ENCODE results near the gene KRTAP13-1. TPM values are rescaled to one million over a fixed set of nuclear protein-coding genes. Genes with fewer than 3 reads are reported as not detected.

Gene KRTAP13-1
- total RNA-seq, 1 donor from 2014 or later, result not detected

- intact Hi-C loops (cut with DNase I), result loop anchor here (5.0 to 10.0 kb wide), 2 partner anchors 288 to 641 kb away; no protein-coding TSS in a partner anchor
- no peak for DNase-seq (ENCODE audit: low spot score)
Observed at GRCh38 chr21:30444204-30444603, 48.4 kb downstream of the KRTAP13-1 start.

Small RNA genes lying within 50 kb of the gene (microRNA-seq; reads per million reads assigned to microRNA genes)
- not detected for gene MIR4327

Other genes with a start within 250 kb of the KRTAP13-1 start
- gene CLDN17, start 229.2 kb upstream of the KRTAP13-1 start, total RNA-seq, result not detected
- gene CLDN8, start 179.9 kb upstream of the KRTAP13-1 start, total RNA-seq, result not detected
- gene KRTAP24-1, start 113.1 kb upstream of the KRTAP13-1 start, total RNA-seq, result not detected
- not detected for gene KRTAP25-1, start 106.5 kb upstream of the KRTAP13-1 start, total RNA-seq
- gene KRTAP26-1, start 75.7 kb upstream of the KRTAP13-1 start, total RNA-seq, result not detected
- not detected for gene KRTAP27-1, start 58.3 kb upstream of the KRTAP13-1 start, total RNA-seq
- gene KRTAP23-1, start 47.4 kb upstream of the KRTAP13-1 start, total RNA-seq, result not detected
- not detected for gene KRTAP13-2, start 23.8 kb upstream of the KRTAP13-1 start, total RNA-seq
- gene KRTAP13-3, start 29.9 kb downstream of the KRTAP13-1 start, total RNA-seq, result not detected
- gene KRTAP13-4, start 34.2 kb downstream of the KRTAP13-1 start, total RNA-seq, result not detected
- gene KRTAP15-1, start 44.2 kb downstream of the KRTAP13-1 start, total RNA-seq, result not detected
- gene KRTAP19-1, start 84.3 kb downstream of the KRTAP13-1 start, total RNA-seq, result not detected
- gene KRTAP19-2, start 91.4 kb downstream of the KRTAP13-1 start, total RNA-seq, result not detected
- not detected for gene KRTAP19-3, start 96.0 kb downstream of the KRTAP13-1 start, total RNA-seq
- gene KRTAP19-4, start 101.1 kb downstream of the KRTAP13-1 start, total RNA-seq, result not detected
- not detected for gene KRTAP19-5, start 106.1 kb downstream of the KRTAP13-1 start, total RNA-seq
- gene KRTAP19-6, start 145.8 kb downstream of the KRTAP13-1 start, total RNA-seq, result not detected
- not detected for gene KRTAP19-7, start 165.3 kb downstream of the KRTAP13-1 start, total RNA-seq
- gene KRTAP22-2, start 194.4 kb downstream of the KRTAP13-1 start, total RNA-seq, result not detected
- gene KRTAP6-3, start 196.4 kb downstream of the KRTAP13-1 start, total RNA-seq, result not detected
- gene KRTAP6-2, start 202.9 kb downstream of the KRTAP13-1 start, total RNA-seq, result not detected
- gene KRTAP22-1, start 205.1 kb downstream of the KRTAP13-1 start, total RNA-seq, result not detected
- not detected for gene KRTAP6-1, start 217.9 kb downstream of the KRTAP13-1 start, total RNA-seq
- gene KRTAP20-1, start 220.4 kb downstream of the KRTAP13-1 start, total RNA-seq, result not detected
- gene KRTAP20-4, start 224.6 kb downstream of the KRTAP13-1 start, total RNA-seq, result not detected
- gene KRTAP20-2, start 239.2 kb downstream of the KRTAP13-1 start, total RNA-seq, result not detected
- gene KRTAP20-3, start 246.8 kb downstream of the KRTAP13-1 start, total RNA-seq, result not detected

Data from cardiac septum (tissue), 1 donor.